ENCODE results near the gene TMA7. TPM values are rescaled to one million over a fixed set of nuclear protein-coding genes. Genes with fewer than 3 reads are reported as not detected.
"Not testable (repeated sequence)": the region's sequence is repeated elsewhere in the genome, so short reads cannot be mapped to it uniquely, and the experiment has no call there.

Gene TMA7
- total and polyA plus RNA-seq, 2 donors (not counting 1 experiment from before 2014, with no cell fraction given), result 306 to 337 TPM

DNA sequence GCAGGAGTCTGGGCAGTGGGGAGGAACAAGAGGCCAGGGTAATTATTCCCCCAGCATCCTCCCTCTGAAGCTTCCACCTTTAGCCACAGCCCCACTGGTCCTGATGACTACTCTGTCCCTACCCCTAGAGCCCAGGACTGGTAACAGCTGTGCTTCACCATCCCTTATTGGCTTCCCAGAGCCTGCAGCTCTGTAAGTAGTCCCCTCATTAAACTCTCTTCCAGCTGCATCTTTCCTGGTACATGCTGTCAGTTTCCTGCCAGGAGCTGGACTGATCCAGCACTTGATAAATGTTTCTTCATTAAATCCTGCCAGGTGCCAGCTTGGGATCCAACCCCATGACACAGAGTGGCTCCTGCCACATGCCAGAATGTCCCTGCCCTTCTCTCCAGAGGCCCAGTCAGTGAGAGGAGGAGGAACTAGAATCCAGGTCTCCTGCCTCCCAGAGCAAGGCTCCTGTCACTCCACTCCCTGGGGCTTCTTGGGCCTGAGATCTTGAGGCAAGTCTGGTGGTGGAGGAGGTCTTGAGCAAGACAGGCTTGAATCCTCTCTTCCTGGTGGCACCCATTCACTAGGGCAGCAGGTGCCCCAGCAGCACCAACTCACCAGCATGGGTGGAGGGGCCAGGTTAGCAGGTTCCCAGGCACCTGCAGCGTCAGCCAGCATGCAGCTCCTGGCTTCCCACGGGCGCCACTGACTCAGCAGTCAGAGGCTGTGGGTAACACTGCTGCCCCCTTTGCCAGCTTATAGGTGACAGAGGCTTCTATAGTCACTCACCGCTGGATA is 40.5 kb upstream of the TMA7 start:
- DNase-seq (ENCODE audit: low read depth in 2 of 2), result no peak

DNA sequence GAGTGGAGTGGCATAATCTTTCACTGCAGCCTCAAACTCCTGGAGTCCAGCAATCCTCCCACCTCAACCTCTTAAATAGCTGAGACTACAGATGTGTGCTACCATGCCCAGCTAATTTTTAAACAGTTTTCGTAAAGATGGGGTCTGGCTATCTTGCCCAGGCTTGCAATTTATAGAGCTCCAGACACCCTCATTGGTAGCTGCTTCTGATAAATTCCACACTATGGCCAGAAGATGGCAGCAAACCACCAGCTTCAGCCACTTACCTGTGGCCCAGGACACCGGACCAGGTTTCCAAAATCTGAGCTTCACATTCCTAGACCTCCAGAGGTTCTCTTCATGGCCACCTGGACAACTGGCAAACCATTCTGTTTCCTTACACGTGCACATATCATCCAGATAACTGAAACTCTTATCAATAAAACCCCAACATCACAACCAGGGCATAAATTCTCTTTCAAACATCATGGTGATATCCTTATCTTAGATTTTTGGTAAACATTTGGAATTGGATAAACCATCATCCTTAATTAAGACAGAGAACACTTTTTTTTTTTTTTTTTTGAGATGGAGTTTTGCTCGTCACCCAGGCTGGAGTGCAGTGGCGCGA is 39.1 kb upstream of the TMA7 start:
- H4K20me1 ChIP-seq (ENCODE audit: control insufficient read depth, extremely low read depth, insufficient read depth, low read length), result no peaks in the 10 kb centered on the region
- H3K27ac ChIP-seq (ENCODE audit: insufficient read depth, low read length), result no peak overlapping the region
- H3K4me2 ChIP-seq (ENCODE audit: extremely low read depth, insufficient read depth, low read length), result no peak overlapping the region
- TF ChIP-seq, protein P1, sequence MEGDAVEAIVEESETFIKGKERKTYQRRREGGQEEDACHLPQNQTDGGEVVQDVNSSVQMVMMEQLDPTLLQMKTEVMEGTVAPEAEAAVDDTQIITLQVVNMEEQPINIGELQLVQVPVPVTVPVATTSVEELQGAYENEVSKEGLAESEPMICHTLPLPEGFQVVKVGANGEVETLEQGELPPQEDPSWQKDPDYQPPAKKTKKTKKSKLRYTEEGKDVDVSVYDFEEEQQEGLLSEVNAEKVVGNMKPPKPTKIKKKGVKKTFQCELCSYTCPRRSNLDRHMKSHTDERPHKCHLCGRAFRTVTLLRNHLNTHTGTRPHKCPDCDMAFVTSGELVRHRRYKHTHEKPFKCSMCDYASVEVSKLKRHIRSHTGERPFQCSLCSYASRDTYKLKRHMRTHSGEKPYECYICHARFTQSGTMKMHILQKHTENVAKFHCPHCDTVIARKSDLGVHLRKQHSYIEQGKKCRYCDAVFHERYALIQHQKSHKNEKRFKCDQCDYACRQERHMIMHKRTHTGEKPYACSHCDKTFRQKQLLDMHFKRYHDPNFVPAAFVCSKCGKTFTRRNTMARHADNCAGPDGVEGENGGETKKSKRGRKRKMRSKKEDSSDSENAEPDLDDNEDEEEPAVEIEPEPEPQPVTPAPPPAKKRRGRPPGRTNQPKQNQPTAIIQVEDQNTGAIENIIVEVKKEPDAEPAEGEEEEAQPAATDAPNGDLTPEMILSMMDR (conservative IDR thresholded peaks at IDR 0.05 in 1 of 2, IDR thresholded peaks at IDR 0.05 in 1 of 2; ENCODE audit: low read depth in 1 of 2, low read length in 2 of 2), result peak; percentile 73 to 77
- TF ChIP-seq EZH2 (IDR thresholded peaks at IDR 0.05; ENCODE audit: low read length, missing control alignments), result no peak
- H3K4me1 ChIP-seq (ENCODE audit: control insufficient read depth, extremely low read depth, insufficient read depth, low read length), result peaks cover 6% of the 10 kb centered on the region
- H2AFZ ChIP-seq (ENCODE audit: low read length), result no peak overlapping the region
- DNase-seq (ENCODE audit: low read depth in 2 of 2), result peak; percentile 40 to 67
- H3K4me3 ChIP-seq (replicated peaks in 1 of 4; ENCODE audit: control extremely low read depth in 1 of 4, insufficient read depth in 1 of 4, low read depth in 3 of 4, low read length in 4 of 4), result no peak overlapping the region
- peaks cover 4% of the 10 kb centered on the region for H3K27me3 ChIP-seq (ENCODE audit: control insufficient read depth, insufficient read depth, low read length)
- no peaks in the 10 kb centered on the region for H3K79me2 ChIP-seq (ENCODE audit: control insufficient read depth, insufficient read depth, low read length)
- peaks cover 3% of the 10 kb centered on the region for H3K36me3 ChIP-seq (ENCODE audit: control insufficient read depth, insufficient read depth, low read length)
- no peak overlapping the region for H3K9ac ChIP-seq (ENCODE audit: insufficient read depth, low read length)
- H3K9me3 ChIP-seq (ENCODE audit: control insufficient read depth, insufficient read depth, low read depth, low read length), result no peaks in the 10 kb centered on the region

More for the DNA sequence above, 40.5 kb upstream of the TMA7 start:
- Histone ChIP-seq H3K4me2 (ENCODE audit: extremely low read depth, insufficient read depth, low read length) (no peak overlapping the region), H3K4me1 (ENCODE audit: control insufficient read depth, extremely low read depth, insufficient read depth, low read length) (peaks cover 6% of the 10 kb centered on the region), H3K27ac (ENCODE audit: insufficient read depth, low read length) (no peak overlapping the region), H2AFZ (ENCODE audit: low read length) (no peak overlapping the region), H4K20me1 (ENCODE audit: control insufficient read depth, extremely low read depth, insufficient read depth, low read length) (no peaks in the 10 kb centered on the region), H3K4me3 (replicated peaks in 1 of 4; ENCODE audit: control extremely low read depth in 1 of 4, insufficient read depth in 1 of 4, low read depth in 3 of 4, low read length in 4 of 4) (no peak overlapping the region), H3K79me2 (ENCODE audit: control insufficient read depth, insufficient read depth, low read length) (no peaks in the 10 kb centered on the region), H3K27me3 (ENCODE audit: control insufficient read depth, insufficient read depth, low read length) (peaks cover 8% of the 10 kb centered on the region), H3K9me3 (ENCODE audit: control insufficient read depth, insufficient read depth, low read depth, low read length) (no peaks in the 10 kb centered on the region), H3K36me3 (ENCODE audit: control insufficient read depth, insufficient read depth, low read length) (peaks cover 3% of the 10 kb centered on the region), H3K9ac (ENCODE audit: insufficient read depth, low read length) (no peak overlapping the region)
- TF ChIP-seq EZH2 (IDR thresholded peaks at IDR 0.05; ENCODE audit: low read length, missing control alignments), result no peak
- TF ChIP-seq, protein P1 (conservative IDR thresholded peaks at IDR 0.05 in 1 of 2, IDR thresholded peaks at IDR 0.05 in 1 of 2; ENCODE audit: low read depth in 1 of 2, low read length in 2 of 2), result no peak

DNA sequence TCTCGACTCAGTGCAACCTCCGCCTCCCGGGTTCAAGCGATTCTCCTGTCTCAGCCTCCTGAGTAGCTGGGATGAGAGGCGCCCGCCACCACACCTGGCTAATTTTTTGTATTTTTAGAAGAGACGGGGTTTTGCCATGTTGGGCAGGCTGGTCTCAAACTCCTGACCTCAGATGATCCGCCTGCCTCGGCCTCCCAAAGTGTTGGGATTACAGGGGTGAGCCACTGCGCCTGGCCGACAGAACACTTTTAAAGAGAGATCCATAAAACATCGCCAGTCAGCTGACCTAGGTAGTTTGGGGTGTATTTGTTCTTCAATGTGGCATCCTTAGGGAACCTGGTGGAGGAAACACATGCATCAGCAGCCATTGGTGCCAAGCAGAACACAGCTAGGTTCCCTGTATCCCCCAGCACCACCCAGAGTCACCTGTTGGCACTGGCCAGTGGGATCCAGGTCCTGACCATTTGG is 38.6 kb upstream of the TMA7 start:
- not testable (repeated sequence) for DNase-seq (ENCODE audit: low read depth in 2 of 2); H3K27ac ChIP-seq (ENCODE audit: insufficient read depth, low read length); H3K9ac ChIP-seq (ENCODE audit: insufficient read depth, low read length); H3K27me3 ChIP-seq (ENCODE audit: control insufficient read depth, insufficient read depth, low read length); H3K4me1 ChIP-seq (ENCODE audit: control insufficient read depth, extremely low read depth, insufficient read depth, low read length); H4K20me1 ChIP-seq (ENCODE audit: control insufficient read depth, extremely low read depth, insufficient read depth, low read length); H3K79me2 ChIP-seq (ENCODE audit: control insufficient read depth, insufficient read depth, low read length); H3K4me3 ChIP-seq (replicated peaks in 1 of 4; ENCODE audit: control extremely low read depth in 1 of 4, insufficient read depth in 1 of 4, low read depth in 3 of 4, low read length in 4 of 4); H3K36me3 ChIP-seq (ENCODE audit: control insufficient read depth, insufficient read depth, low read length); H2AFZ ChIP-seq (ENCODE audit: low read length); H3K9me3 ChIP-seq (ENCODE audit: control insufficient read depth, insufficient read depth, low read depth, low read length)
- peak overlapping the region; percentile 62 for H3K4me2 ChIP-seq (ENCODE audit: extremely low read depth, insufficient read depth, low read length)
